ENCODE results near the gene TRAPPC6A.

Gene TRAPPC6A

DNA sequence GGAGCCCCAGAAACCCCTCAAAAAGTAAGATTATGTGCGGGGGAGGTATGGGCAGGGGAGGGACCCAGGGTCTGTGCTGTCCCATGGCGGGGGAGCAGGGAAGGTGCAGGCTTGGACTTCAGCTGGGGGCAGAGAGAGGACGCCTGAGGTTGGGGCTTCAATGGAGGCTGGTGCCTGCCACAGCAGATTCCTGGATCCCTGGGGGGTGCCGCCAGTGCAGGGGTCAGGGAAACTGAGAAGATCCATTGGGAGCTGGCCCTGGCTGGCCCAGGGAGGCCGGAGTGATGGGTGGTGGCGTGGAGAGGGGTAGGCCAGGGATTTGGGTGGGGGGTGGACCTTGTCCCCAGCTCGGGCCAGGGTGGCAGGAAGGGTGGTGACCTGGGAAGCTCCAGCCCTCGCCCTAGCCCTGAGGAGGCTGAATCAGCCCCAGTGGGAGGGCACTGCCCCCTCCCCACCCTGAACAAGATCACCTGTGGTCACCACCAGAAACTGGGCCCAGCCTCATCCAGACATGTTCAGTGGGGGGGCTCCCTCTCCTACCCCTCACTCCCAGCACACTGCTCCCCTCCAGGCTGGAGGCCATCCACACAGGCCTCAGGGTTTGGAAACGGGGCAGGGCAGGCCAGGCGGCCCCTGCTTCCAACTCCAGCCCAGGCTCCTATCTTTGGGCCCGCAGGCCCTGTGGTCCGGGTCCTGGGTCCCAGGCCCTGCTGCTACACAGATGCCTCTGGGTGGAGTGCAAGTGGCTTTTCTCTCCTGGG is 18.6 kb downstream of the TRAPPC6A start:
- DNase-seq (ENCODE audit: low read depth) = no peak
- TF ChIP-seq, protein P1, sequence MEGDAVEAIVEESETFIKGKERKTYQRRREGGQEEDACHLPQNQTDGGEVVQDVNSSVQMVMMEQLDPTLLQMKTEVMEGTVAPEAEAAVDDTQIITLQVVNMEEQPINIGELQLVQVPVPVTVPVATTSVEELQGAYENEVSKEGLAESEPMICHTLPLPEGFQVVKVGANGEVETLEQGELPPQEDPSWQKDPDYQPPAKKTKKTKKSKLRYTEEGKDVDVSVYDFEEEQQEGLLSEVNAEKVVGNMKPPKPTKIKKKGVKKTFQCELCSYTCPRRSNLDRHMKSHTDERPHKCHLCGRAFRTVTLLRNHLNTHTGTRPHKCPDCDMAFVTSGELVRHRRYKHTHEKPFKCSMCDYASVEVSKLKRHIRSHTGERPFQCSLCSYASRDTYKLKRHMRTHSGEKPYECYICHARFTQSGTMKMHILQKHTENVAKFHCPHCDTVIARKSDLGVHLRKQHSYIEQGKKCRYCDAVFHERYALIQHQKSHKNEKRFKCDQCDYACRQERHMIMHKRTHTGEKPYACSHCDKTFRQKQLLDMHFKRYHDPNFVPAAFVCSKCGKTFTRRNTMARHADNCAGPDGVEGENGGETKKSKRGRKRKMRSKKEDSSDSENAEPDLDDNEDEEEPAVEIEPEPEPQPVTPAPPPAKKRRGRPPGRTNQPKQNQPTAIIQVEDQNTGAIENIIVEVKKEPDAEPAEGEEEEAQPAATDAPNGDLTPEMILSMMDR (IDR thresholded peaks at IDR 0.05; ENCODE audit: low read depth, low read length, missing control alignments) = no peak
- H3K4me3 ChIP-seq (ENCODE audit: low read depth, low read length) = no peak overlapping the region

DNA sequence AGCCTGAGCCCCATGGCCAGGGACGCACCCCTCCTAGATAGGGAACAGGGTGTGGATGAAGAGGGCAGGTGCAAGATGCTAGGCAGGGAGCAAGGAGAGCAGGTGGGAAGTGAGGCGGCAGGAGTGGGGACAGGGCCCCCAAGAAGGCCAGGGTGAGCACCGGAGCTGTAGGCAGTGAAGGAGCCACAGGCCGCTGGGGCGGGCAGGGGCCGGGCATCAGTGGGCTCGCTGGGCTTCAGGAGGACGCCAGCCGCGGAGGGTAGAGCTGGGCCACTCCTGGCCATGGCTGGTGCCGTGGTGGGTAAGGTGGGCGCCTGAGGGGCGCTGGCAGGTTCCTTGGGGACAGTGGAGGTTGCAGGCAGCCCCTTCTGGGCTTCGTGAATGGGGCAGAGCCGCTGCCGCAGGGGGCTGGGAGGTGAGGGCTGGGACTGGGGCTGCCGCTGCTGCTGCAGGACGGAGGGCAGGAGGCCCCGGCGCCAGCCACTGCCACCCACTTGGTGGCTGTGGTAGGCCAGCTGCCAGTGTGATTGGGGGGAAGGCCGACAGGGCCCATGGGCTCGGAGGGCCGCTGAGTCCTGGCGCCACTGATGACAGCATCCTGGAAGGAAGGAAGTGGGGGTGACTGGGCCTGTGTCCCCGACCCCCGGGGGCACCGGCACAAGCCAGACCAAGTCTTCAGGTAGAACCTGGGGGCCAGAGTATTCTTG is 19.4 kb downstream of the TRAPPC6A start:
- no peak overlapping the region for H3K4me3 ChIP-seq (ENCODE audit: low read depth, low read length)
- no peak for DNase-seq (ENCODE audit: low read depth)
- TF ChIP-seq, protein P1 (IDR thresholded peaks at IDR 0.05; ENCODE audit: low read depth, low read length, missing control alignments) = no peak

DNA sequence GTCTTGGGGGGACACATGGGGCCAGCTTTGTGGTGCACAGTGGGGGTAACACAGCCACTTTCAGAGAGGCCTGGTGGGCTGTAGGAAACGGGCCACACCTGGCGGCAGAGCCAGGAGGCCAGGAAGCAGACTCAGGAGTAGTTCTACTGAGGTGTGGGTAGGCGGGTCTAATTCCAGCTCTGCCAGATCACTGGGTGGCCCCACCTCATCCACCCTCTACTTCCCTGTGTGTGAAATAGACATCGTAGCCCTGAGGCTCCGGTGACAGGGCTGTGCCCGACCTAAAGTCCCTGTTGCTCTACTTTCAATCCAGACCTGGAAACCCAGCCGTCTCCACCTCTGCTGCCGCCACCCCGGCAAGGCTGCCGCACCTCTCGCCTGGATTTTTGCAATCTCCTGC is 21.3 kb downstream of the TRAPPC6A start:
- H3K4me3 ChIP-seq (ENCODE audit: low read depth, low read length) = no peak overlapping the region
- TF ChIP-seq, protein P1 (IDR thresholded peaks at IDR 0.05; ENCODE audit: low read depth, low read length, missing control alignments) = no peak
- no peak for DNase-seq (ENCODE audit: low read depth)

DNA sequence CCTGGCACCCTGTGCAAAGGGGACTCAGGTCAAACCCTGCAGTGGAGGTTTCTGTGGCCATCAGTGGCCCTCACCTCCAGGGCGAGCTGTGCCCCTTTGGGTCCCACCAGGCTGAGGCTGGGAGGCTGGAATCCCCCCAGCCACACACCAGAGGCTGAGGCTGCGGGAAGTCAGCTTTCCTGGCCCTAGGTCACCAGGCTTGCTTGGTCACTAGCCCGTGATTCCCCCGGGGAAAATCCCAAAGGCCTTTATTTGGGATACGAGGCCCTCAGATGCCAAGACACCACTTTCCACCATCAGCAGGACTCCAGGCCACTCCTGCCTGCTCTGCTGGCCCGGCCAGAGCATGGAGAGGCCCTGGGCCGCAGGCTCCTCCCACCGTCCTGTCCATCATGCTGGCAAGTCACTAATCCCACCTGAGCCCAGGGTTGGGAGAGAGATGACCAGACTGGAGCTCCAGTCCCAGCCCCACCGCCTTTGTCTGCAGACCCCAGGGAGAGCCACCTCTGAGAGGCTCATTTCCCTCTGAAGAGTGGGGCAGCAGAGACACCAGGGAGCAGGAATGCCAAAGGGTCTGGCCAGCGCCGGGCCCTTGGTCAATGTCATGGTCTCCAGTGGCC is 21.9 kb downstream of the TRAPPC6A start:
- TF ChIP-seq, protein P1 (IDR thresholded peaks at IDR 0.05; ENCODE audit: low read depth, low read length, missing control alignments) = no peak
- no peak for DNase-seq (ENCODE audit: low read depth)
- no peak overlapping the region for H3K4me3 ChIP-seq (ENCODE audit: low read depth, low read length)

DNA sequence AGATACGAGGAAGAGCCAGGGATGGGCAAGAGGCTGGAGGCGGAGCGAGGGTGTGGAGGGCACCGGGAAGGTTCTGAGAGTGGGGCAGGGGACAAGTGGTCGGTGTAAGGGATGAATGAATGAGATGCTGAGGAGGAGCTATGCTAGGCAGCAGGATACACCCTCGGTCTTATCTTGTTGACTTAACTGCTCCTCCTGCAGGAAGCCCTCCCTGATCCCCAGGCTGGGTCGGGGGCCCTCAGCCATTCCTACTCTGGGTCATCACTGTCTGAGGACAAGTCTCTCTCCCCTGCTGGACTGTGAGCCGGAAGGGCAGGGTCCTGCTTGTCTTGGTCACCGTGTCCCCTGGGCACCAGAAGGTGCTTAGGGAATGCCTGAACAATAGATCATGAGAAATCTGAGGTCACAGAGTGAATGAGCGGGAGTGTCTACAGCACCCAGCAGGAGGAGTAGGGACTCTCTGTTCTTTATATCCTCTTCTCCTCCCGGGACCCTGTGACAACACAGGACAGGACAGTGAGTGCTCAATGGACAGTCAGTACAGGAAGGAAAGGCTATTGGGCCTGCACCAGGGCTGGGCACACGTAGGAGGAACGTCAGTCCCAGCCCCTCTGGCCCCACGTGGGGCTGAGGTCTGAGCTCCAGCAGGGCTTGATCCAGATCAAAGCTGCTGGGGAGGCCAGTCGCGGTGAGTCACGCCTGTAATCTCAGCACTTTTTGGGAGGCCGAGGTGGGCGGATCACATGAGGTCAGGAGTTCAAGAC is 23.8 kb downstream of the TRAPPC6A start:
- TF ChIP-seq, protein P1 (IDR thresholded peaks at IDR 0.05; ENCODE audit: low read depth, low read length, missing control alignments) = no peak
- DNase-seq (ENCODE audit: low read depth) = no peak
- no peak overlapping the region for H3K4me3 ChIP-seq (ENCODE audit: low read depth, low read length)

DNA sequence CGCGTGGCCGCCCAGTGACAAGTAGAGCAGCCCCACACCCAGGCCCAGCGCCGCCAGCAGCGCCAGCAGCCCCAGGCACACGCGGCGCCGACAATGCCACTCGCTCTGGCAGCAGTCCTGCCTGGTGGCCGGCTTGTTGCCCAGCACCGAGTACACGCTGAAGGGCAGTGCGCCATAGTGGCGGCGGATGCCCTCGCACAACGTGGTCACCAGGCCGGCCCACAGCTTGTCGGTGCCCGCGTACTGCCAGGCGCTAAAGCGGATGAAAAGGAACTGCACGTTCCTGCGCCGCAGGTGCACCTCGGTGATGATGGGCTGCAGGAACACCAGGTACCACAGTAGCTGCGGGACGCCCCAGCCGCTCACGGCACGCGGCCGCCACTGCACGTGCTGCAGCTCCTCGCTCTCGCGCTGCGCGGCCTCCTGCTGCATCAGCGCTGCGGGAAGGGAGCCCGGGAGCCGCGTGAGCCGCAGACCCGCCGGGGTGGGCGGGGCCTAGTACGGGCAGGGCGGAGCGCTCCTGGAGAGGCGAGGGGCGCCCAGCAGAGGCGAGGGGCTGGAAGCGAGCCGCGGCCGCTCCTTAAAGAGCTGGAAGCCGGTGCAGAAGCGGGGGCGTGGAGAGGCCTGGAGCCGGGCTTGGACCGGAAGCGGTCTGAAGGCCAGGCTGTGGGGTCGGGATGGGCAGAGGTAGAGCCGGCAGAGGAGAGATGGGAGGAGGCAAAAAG is 24.5 kb downstream of the TRAPPC6A start:
- DNase-seq (ENCODE audit: low read depth) = no peak
- no peak overlapping the region for H3K4me3 ChIP-seq (ENCODE audit: low read depth, low read length)
- TF ChIP-seq, protein P1 (IDR thresholded peaks at IDR 0.05; ENCODE audit: low read depth, low read length, missing control alignments) = no peak
